Nephron progenitor cell (in vitro differentiated cells): ENCODE measurements around the gene CCDC33.

Experiments used
- DNase-seq: peaks from one replicate; pipeline ENCODE4 v3.0.0; 2021
- H3K27ac Mint-ChIP-seq: 2 replicates; pipeline ENCODE4 v1.8.0; 2021; ENCODE audit warnings: mild to moderate bottlenecking, moderate library complexity, mixed read lengths
- H3K27me3 Mint-ChIP-seq: 2 replicates; pipeline ENCODE4 v1.8.0; 2021; ENCODE audit warnings: mild to moderate bottlenecking, low read depth, mixed read lengths; ENCODE audit not compliant: poor library complexity
- H3K36me3 Mint-ChIP-seq: 2 replicates; pipeline ENCODE4 v1.8.0; 2021; ENCODE audit warnings: low read depth, mixed read lengths
- H3K4me1 Mint-ChIP-seq: 2 replicates; pipeline ENCODE4 v1.8.0; 2021; ENCODE audit warnings: mixed read lengths
- H3K4me3 Mint-ChIP-seq: 2 replicates; pipeline ENCODE4 v1.8.0; 2021; ENCODE audit warnings: mild to moderate bottlenecking, moderate library complexity, mixed read lengths
- H3K9me3 Mint-ChIP-seq: 2 replicates; pipeline ENCODE4 v1.8.0; 2021; ENCODE audit warnings: mild to moderate bottlenecking, moderate library complexity, mixed read lengths
- TF ChIP-seq, protein P1 (sequence below): fragments of 200-600 bp; sonication (generic); IDR thresholded peaks from 2 replicates; pipeline ENCODE4 v1.5.0; 2021; ENCODE audit warnings: antibody characterized with exemption

The CCDC33 gene

GRCh38 chr15:74313889-74314288 lies 77.8 kb downstream of the CCDC33 start:
- Mint-ChIP-seq H3K27me3 (peaks cover 31% of the 10 kb centered on the region), H3K4me3 (no peak overlapping the region), H3K27ac (no peak overlapping the region)

DNA sequence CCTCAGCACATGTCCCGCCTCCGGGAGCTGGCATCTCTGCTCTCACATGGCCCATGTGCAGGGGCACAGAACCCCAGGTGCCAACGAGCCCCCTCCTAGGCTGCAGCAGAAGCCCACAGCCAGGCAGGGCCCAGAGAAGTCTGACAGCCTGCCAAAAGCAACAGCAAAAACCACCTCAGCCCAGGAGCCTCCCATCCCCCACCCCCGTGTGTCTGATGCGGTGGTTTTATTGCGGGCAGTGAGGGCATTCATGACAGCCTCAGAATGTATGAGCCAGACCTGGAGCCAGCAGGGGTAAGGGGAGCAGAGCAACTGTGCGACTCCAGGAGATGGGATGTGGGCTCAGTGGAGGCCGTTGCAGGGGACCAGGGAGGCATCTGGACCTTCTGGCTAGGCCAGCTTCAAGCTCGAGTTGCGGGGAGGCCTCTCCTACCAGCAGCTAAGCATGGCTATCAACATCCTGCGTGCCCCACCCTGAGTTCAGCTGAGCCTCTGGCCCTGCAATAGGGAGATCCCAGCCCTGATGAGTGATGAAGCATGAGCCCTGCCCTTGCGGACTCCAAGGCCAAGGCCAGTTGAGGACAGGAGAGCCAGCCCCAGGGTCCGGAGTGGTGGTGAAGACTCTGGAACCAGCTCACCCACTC lies 78.8 kb downstream of the CCDC33 start:
- Mint-ChIP-seq H3K4me1 (peaks cover 85% of the 10 kb centered on the region), H3K36me3 (no peaks in the 10 kb centered on the region), H3K4me3 (peak overlapping the region; percentile 18), H3K27ac (no peak overlapping the region), H3K9me3 (no peaks in the 10 kb centered on the region), H3K27me3 (peaks cover 27% of the 10 kb centered on the region)
- no peak for DNase-seq
- TF ChIP-seq, protein P1, sequence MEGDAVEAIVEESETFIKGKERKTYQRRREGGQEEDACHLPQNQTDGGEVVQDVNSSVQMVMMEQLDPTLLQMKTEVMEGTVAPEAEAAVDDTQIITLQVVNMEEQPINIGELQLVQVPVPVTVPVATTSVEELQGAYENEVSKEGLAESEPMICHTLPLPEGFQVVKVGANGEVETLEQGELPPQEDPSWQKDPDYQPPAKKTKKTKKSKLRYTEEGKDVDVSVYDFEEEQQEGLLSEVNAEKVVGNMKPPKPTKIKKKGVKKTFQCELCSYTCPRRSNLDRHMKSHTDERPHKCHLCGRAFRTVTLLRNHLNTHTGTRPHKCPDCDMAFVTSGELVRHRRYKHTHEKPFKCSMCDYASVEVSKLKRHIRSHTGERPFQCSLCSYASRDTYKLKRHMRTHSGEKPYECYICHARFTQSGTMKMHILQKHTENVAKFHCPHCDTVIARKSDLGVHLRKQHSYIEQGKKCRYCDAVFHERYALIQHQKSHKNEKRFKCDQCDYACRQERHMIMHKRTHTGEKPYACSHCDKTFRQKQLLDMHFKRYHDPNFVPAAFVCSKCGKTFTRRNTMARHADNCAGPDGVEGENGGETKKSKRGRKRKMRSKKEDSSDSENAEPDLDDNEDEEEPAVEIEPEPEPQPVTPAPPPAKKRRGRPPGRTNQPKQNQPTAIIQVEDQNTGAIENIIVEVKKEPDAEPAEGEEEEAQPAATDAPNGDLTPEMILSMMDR: no peak

More at GRCh38 chr15:74313889-74314288, 77.8 kb downstream of the CCDC33 start:
- H3K9me3 Mint-ChIP-seq: no peaks in the 10 kb centered on the region
- no peak for DNase-seq
- H3K4me1 Mint-ChIP-seq: peaks cover 92% of the 10 kb centered on the region
- no peaks in the 10 kb centered on the region for H3K36me3 Mint-ChIP-seq
- TF ChIP-seq, protein P1: no peak

- no peaks in the 10 kb centered on the region for H3K9me3 Mint-ChIP-seq
- H3K36me3 Mint-ChIP-seq: no peaks in the 10 kb centered on the region
- DNase-seq: no peak
- H3K27ac Mint-ChIP-seq: no peak overlapping the region
- peaks cover 21% of the 10 kb centered on the region for H3K27me3 Mint-ChIP-seq
- TF ChIP-seq, protein P1: no peak
- H3K4me3 Mint-ChIP-seq: peak overlapping the region; percentile 61
- peaks cover 82% of the 10 kb centered on the region for H3K4me1 Mint-ChIP-seq
Measured at GRCh38 chr15:74315626-74316025, 79.5 kb downstream of the CCDC33 start.

GRCh38 chr15:74316141-74316540 lies 80.0 kb downstream of the CCDC33 start:
- DNase-seq: no peak
- no peaks in the 10 kb centered on the region for H3K9me3 Mint-ChIP-seq
- H3K27ac Mint-ChIP-seq: no peak overlapping the region
- H3K27me3 Mint-ChIP-seq: peaks cover 19% of the 10 kb centered on the region
- H3K4me3 Mint-ChIP-seq: no peak overlapping the region
- H3K4me1 Mint-ChIP-seq: peaks cover 79% of the 10 kb centered on the region
- H3K36me3 Mint-ChIP-seq: no peaks in the 10 kb centered on the region
- TF ChIP-seq, protein P1: no peak

DNA sequence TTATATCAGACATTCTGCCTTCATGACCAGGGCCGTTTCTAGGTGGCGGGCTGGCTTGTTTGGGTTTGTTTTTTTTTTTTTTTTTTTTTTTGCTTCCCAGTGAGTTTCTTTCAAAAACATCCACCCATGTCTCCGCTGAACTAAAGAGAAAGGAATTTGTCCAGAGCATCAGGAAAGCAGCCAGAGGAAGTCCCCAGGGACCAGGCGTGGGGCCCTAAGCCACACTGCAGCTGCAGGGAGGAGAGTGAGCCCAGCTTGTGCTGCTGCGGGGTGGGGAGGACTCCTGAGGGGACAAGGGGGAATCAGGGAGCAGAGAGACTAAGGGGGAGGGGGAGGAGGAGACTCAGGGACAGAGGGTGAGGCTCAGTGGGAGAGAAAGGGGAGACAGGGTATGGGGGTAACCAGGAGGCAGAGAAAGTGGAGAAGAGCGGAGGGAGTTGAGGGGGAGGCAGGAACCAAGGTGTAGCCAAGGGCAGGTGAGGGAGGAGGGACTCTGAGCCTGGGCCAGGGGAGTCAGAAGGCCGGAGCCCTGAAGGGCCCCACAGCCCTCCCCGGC lies 81.8 kb downstream of the CCDC33 start:
- H3K27ac Mint-ChIP-seq: no peak overlapping the region
- peak; percentile 62 for DNase-seq
- peak overlapping the region; percentile 20 for H3K4me3 Mint-ChIP-seq
- no peaks in the 10 kb centered on the region for H3K9me3 Mint-ChIP-seq
- TF ChIP-seq, protein P1: no peak
- peaks cover 16% of the 10 kb centered on the region for H3K27me3 Mint-ChIP-seq
- H3K36me3 Mint-ChIP-seq: no peaks in the 10 kb centered on the region
- peaks cover 62% of the 10 kb centered on the region for H3K4me1 Mint-ChIP-seq
